ENCODE data around the gene C4orf33. TPM values are rescaled to one million over a fixed set of nuclear protein-coding genes. Genes with fewer than 3 reads are reported as not detected.

Gene C4orf33
- total RNA-seq, 1 donor from 2014 or later, result 4.7 TPM

- no peak for TF ChIP-seq CTCF (IDR thresholded peaks at IDR 0.05; ENCODE audit: borderline replicate concordance)
- Histone ChIP-seq H3K9me3 (replicated peaks) (peaks cover 5% of the 10 kb centered on the region), H3K27me3 (ENCODE audit: low read depth) (no peaks in the 10 kb centered on the region), H3K27ac (replicated peaks) (no peak overlapping the region), H3K4me1 (no peaks in the 10 kb centered on the region), H3K4me3 (no peak overlapping the region), H3K36me3 (peaks cover 51% of the 10 kb centered on the region)
- intact Hi-C loops (cut with micrococcal nuclease), result no loop called here
- no peak for DNase-seq
These were observed 18.6 kb upstream of the C4orf33 start for GRCh38 chr4:129077326-129077725.

GRCh38 chr4:129080129-129080528 is 15.8 kb upstream of the C4orf33 start:
- peaks cover 43% of the 10 kb centered on the region for H3K36me3 ChIP-seq
- no peak overlapping the region for H3K4me3 ChIP-seq
- no peak for TF ChIP-seq CTCF (IDR thresholded peaks at IDR 0.05; ENCODE audit: borderline replicate concordance)
- H3K9me3 ChIP-seq (replicated peaks), result peaks cover 12% of the 10 kb centered on the region
- H3K27ac ChIP-seq (replicated peaks), result no peak overlapping the region
- no peaks in the 10 kb centered on the region for H3K27me3 ChIP-seq (ENCODE audit: low read depth)
- intact Hi-C loops (cut with micrococcal nuclease), result no loop called here
- no peaks in the 10 kb centered on the region for H3K4me1 ChIP-seq
- DNase-seq, result no peak

GRCh38 chr4:129082302-129082701 is 13.7 kb upstream of the C4orf33 start:
- intact Hi-C loops (cut with micrococcal nuclease), result no loop called here
- TF ChIP-seq CTCF (IDR thresholded peaks at IDR 0.05; ENCODE audit: borderline replicate concordance), result no peak

GRCh38 chr4:129085472-129085871 is 10.5 kb upstream of the C4orf33 start:
- DNase-seq, result no peak
- Histone ChIP-seq H3K9me3 (replicated peaks) (peaks cover 15% of the 10 kb centered on the region), H3K27ac (replicated peaks) (no peak overlapping the region), H3K36me3 (peaks cover 21% of the 10 kb centered on the region), H3K4me3 (no peak overlapping the region), H3K27me3 (ENCODE audit: low read depth) (no peaks in the 10 kb centered on the region), H3K4me1 (no peaks in the 10 kb centered on the region)
- TF ChIP-seq CTCF (IDR thresholded peaks at IDR 0.05; ENCODE audit: borderline replicate concordance), result no peak
- intact Hi-C loops (cut with micrococcal nuclease), result no loop called here

More at GRCh38 chr4:129082302-129082701, 13.7 kb upstream of the C4orf33 start:
- no peak overlapping the region for H3K27ac ChIP-seq (replicated peaks)
- DNase-seq, result no peak
- H3K9me3 ChIP-seq (replicated peaks), result peaks cover 19% of the 10 kb centered on the region
- H3K4me1 ChIP-seq, result no peaks in the 10 kb centered on the region
- H3K27me3 ChIP-seq (ENCODE audit: low read depth), result no peaks in the 10 kb centered on the region
- H3K4me3 ChIP-seq, result no peak overlapping the region
- H3K36me3 ChIP-seq, result peaks cover 48% of the 10 kb centered on the region

- no peak overlapping the region for H3K4me3 ChIP-seq
- no peak for DNase-seq
- H3K27me3 ChIP-seq (ENCODE audit: low read depth), result no peaks in the 10 kb centered on the region
- intact Hi-C loops (cut with micrococcal nuclease), result no loop called here
- TF ChIP-seq CTCF (IDR thresholded peaks at IDR 0.05; ENCODE audit: borderline replicate concordance), result no peak
- H3K9me3 ChIP-seq (replicated peaks), result peaks cover 15% of the 10 kb centered on the region
- H3K4me1 ChIP-seq, result peaks cover 20% of the 10 kb centered on the region
- H3K36me3 ChIP-seq, result peaks cover 5% of the 10 kb centered on the region
- no peak overlapping the region for H3K27ac ChIP-seq (replicated peaks)
These were observed 8.4 kb upstream of the C4orf33 start for GRCh38 chr4:129087516-129087915.
